Gastroesophageal sphincter (tissue), 3 donors: ENCODE measurements around the gene GGT6.

Experiments used
- POLR2AphosphoS5 ChIP-seq: sonication (generic); formaldehyde crosslinking; IDR thresholded peaks from one replicate; pipeline ENCODE4 v1.6.1; 2017; ENCODE audit warnings: antibody characterized with exemption
- TF ChIP-seq, protein P1 (sequence below), 4 experiments: fragments of 200-600 bp in 2 of 4; fragments of 450-650 bp in 2 of 4; sonication (generic) in 1 of 4; IDR thresholded peaks; one replicate each; pipeline ENCODE4 v1.5.1; 2017 to 2019; ENCODE audit warnings: antibody characterized with exemption in 4 of 4, mild to moderate bottlenecking in 2 of 4, moderate library complexity in 2 of 4

DNA sequence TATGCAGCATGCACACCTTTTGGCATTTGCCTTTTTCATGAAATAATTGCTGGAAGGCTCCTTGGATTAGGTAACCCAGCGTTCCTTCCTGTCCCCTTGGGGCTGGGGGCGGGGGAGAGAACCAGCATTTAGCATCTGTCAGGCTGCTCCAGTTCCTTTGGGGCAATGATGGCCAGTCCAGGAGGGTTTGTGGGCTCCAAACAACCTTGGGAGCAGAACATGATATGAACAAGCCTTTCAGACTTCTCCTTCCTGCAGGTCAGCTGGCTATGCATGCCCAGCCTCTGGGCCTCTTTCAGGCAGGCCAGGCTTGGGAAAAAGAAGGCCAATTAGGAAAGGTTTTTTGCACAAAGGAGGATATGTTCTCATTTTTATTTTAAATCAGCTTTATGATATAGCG, 22.8 kb upstream of the GGT6 start:
- TF ChIP-seq, protein P1, sequence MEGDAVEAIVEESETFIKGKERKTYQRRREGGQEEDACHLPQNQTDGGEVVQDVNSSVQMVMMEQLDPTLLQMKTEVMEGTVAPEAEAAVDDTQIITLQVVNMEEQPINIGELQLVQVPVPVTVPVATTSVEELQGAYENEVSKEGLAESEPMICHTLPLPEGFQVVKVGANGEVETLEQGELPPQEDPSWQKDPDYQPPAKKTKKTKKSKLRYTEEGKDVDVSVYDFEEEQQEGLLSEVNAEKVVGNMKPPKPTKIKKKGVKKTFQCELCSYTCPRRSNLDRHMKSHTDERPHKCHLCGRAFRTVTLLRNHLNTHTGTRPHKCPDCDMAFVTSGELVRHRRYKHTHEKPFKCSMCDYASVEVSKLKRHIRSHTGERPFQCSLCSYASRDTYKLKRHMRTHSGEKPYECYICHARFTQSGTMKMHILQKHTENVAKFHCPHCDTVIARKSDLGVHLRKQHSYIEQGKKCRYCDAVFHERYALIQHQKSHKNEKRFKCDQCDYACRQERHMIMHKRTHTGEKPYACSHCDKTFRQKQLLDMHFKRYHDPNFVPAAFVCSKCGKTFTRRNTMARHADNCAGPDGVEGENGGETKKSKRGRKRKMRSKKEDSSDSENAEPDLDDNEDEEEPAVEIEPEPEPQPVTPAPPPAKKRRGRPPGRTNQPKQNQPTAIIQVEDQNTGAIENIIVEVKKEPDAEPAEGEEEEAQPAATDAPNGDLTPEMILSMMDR (IDR thresholded peaks at IDR 0.05): no peak
- TF ChIP-seq POLR2AphosphoS5: no peak
